Endometrial microvascular endothelial cells (primary cell): ENCODE measurements around the gene FNBP1. TPM values are rescaled to one million over a fixed set of nuclear protein-coding genes. Genes with fewer than 3 reads are reported as not detected.
"Not testable (repeated sequence)": the region's sequence is repeated elsewhere in the genome, so short reads cannot be mapped to it uniquely, and the experiment has no call there.

Experiments
- in situ Hi-C: cut with HindIII; loops from 2 replicates; pipeline ENCODE4 v1.10.0; 2017; ENCODE audit warnings: low sequenced_read_pairs, low pct_unique_long_range_greater_than_20kb; ENCODE audit errors: inconsistent ontology term
- total RNA-seq: library from RNA; depleted of rRNA; stranded (reverse); fragments of >200 nt; gene quantifications from one replicate; pipeline ENCODE4 v1.2.3, GENCODE V29; 2015; ENCODE audit errors: inconsistent ontology term

FNBP1 gene
- total RNA-seq, 1 donor from 2014 or later = 6.9 TPM

GRCh38 chr9:129999141-129999510 is 43.9 kb downstream of the FNBP1 start:
- in situ Hi-C loops = no loop called here

- in situ Hi-C loops = no loop called here
These were observed 44.4 kb downstream of the FNBP1 start for GRCh38 chr9:129998491-129999140.

- in situ Hi-C loops = not testable (repeated sequence)
These were observed 45.3 kb downstream of the FNBP1 start for GRCh38 chr9:129997706-129998105.

GRCh38 chr9:129996161-129996830 is 46.7 kb downstream of the FNBP1 start:
- in situ Hi-C loops = no loop called here

GRCh38 chr9:129995409-129996160 is 47.4 kb downstream of the FNBP1 start:
- in situ Hi-C loops = no loop called here

- in situ Hi-C loops = no loop called here
These were observed 48.1 kb downstream of the FNBP1 start for GRCh38 chr9:129994882-129995281.

GRCh38 chr9:129991139-129991538 is 51.9 kb downstream of the FNBP1 start:
- in situ Hi-C loops = not testable (repeated sequence)

- in situ Hi-C loops = no loop called here
These were observed 52.5 kb downstream of the FNBP1 start for GRCh38 chr9:129990269-129991010.

- in situ Hi-C loops = no loop called here
These were observed 53.2 kb downstream of the FNBP1 start for GRCh38 chr9:129989740-129990139.

- in situ Hi-C loops = no loop called here
These were observed 53.7 kb downstream of the FNBP1 start for GRCh38 chr9:129989362-129989708.

- in situ Hi-C loops = no loop called here
These were observed 54.2 kb downstream of the FNBP1 start for GRCh38 chr9:129988607-129989361.

GRCh38 chr9:129987941-129988340 is 55.0 kb downstream of the FNBP1 start:
- in situ Hi-C loops = no loop called here

GRCh38 chr9:129987047-129987446 is 55.9 kb downstream of the FNBP1 start:
- in situ Hi-C loops = no loop called here

- in situ Hi-C loops = not testable (repeated sequence)
These were observed 58.4 kb downstream of the FNBP1 start for GRCh38 chr9:129984589-129984988.

- in situ Hi-C loops = no loop called here
These were observed 59.1 kb downstream of the FNBP1 start for GRCh38 chr9:129983891-129984290.

GRCh38 chr9:129981180-129981907 is 61.6 kb downstream of the FNBP1 start:
- in situ Hi-C loops = no loop called here

GRCh38 chr9:129980224-129980623 is 62.8 kb downstream of the FNBP1 start:
- in situ Hi-C loops = not testable (repeated sequence)

GRCh38 chr9:129979071-129979745 is 63.8 kb downstream of the FNBP1 start:
- in situ Hi-C loops = no loop called here
